ENCODE results near the gene TBL1X. TPM values are rescaled to one million over a fixed set of nuclear protein-coding genes. Genes with fewer than 3 reads are reported as not detected.

The TBL1X gene
- total RNA-seq, 5 donors from 2014 or later (not counting 1 experiment from before 2014, with no cell fraction given), result 21.0 to 50.8 (median 40.5) TPM

DNA sequence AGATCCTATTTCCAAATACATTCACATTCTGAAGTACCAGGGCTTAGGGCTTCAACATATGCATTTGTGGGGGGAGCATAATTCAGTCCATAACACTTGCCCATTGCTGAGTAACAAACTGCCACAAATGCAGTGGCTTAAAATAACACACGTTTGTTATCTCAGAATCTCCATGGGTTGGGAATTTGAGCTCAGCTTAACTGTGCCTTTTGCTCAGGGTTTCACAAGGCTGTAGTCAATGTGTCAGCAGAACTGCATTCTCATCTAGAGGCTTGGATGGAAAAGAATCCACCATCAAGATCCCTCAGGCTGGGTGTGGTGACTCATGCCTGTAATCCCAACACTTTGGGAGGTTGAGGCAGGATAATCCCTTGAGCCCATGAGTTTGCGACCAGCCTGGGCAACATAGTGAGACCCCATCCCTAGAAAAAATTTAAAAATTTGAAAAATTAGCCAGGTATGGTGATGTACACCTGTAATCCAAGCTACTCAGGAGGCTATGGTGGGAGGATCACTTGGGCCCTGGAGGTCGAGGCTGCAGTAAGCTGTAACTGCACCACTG is 25.8 kb upstream of the TBL1X start:
- no peak overlapping the region for H3K27ac Mint-ChIP-seq

GRCh38 chrX:9440116-9440844 is 24.6 kb upstream of the TBL1X start:
- Mint-ChIP-seq H3K4me3 (no peak overlapping the region), H3K27me3 (no peaks in the 10 kb centered on the region), H3K27ac (peak overlapping the region; percentile 30 to 55), H3K9me3 (no peaks in the 10 kb centered on the region), H3K36me3 (no peaks in the 10 kb centered on the region), H3K4me1 (peaks cover 6 to 9% (median 9%) of the 10 kb centered on the region in 3 donors)
- H3K4me1 ChIP-seq (ENCODE audit: control insufficient read depth in 1 of 2, extremely low read depth in 1 of 2, insufficient read depth in 2 of 2, low read length in 2 of 2), result no peaks in the 10 kb centered on the region
- H3K36me3 ChIP-seq (ENCODE audit: control insufficient read depth in 2 of 2, extremely low read depth in 1 of 2, insufficient read depth in 1 of 2, low read length in 1 of 2), result no peaks in the 10 kb centered on the region
- H3K27ac ChIP-seq (ENCODE audit: low read length), result no peak overlapping the region
- ATAC-seq (replicated peaks in 1 of 4) (no peak), DNase-seq (no peak)
- H3K4me3 ChIP-seq (ENCODE audit: control insufficient read depth in 1 of 2, extremely low read depth in 1 of 2, low read length in 1 of 2), result no peak overlapping the region
- no peaks in the 10 kb centered on the region for H3K27me3 ChIP-seq (replicated peaks in 1 of 2; ENCODE audit: control insufficient read depth in 2 of 2, extremely low read depth in 1 of 2, insufficient read depth in 2 of 2, low read length in 1 of 2)
- no peaks in the 10 kb centered on the region for H3K9me3 ChIP-seq
- ChIA-PET CTCF (interaction anchor here (0.6 to 0.7 kb wide), 2 partner anchors 653 to 699 kb away, joined by 3 to 10 read pairs; no protein-coding TSS in a partner anchor), POLR2A (interaction anchor here in 1 of 2 donors (0.6 kb wide), 1 partner anchor 10 kb away, joined by 3 read pairs; no protein-coding TSS in a partner anchor)
- no CpG with 5 or more reads among the region's 3 CpGs for WGBS (ENCODE audit: insufficient coverage)

More for the DNA sequence above, 25.8 kb upstream of the TBL1X start:
- Histone ChIP-seq H3K27me3 (replicated peaks in 1 of 2; ENCODE audit: control insufficient read depth in 2 of 2, extremely low read depth in 1 of 2, insufficient read depth in 2 of 2, low read length in 1 of 2) (no peaks in the 10 kb centered on the region), H3K27ac (ENCODE audit: low read length) (no peak overlapping the region), H3K36me3 (ENCODE audit: control insufficient read depth in 2 of 2, extremely low read depth in 1 of 2, insufficient read depth in 1 of 2, low read length in 1 of 2) (no peaks in the 10 kb centered on the region), H3K4me3 (ENCODE audit: control insufficient read depth in 1 of 2, extremely low read depth in 1 of 2, low read length in 1 of 2) (no peak overlapping the region), H3K9me3 (no peaks in the 10 kb centered on the region), H3K4me1 (ENCODE audit: control insufficient read depth in 1 of 2, extremely low read depth in 1 of 2, insufficient read depth in 2 of 2, low read length in 2 of 2) (no peaks in the 10 kb centered on the region)
- ATAC-seq (replicated peaks in 1 of 4), result no peak
- WGBS (ENCODE audit: insufficient coverage), result no CpG with 5 or more reads among the region's 3 CpGs
- peaks cover 4 to 9% (median 9%) of the 10 kb centered on the region in 3 donors for H3K4me1 Mint-ChIP-seq
- no peak for DNase-seq
- no peaks in the 10 kb centered on the region for H3K27me3 Mint-ChIP-seq
- ChIA-PET CTCF (no interaction called here), POLR2A (no interaction called here)
- no peak overlapping the region for H3K4me3 Mint-ChIP-seq
- no peaks in the 10 kb centered on the region for H3K36me3 Mint-ChIP-seq
- no peaks in the 10 kb centered on the region for H3K9me3 Mint-ChIP-seq

DNA sequence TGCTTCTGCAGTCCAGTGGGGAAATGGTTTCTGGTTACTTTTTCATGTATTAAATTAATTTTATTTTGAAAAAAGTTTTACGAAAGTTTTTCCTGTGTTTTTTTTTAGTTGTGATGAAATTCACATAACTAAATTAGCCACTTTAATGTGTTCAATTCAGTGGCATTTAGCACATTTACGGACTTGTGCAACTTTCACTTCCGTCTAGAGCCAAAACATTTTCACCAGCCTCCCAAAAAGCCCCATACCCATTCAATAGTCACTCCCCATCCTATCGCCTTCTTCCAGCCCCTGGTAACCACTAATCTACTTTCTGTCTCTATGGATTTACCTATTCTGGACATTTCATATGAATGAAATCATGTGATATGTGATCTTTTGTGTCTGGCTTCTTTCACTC is 22.8 kb upstream of the TBL1X start:
- ATAC-seq (replicated peaks in 1 of 4), result no peak
- no peak overlapping the region for H3K27ac ChIP-seq (ENCODE audit: low read length)
- no CpG with 5 or more reads among the region's 4 CpGs for WGBS (ENCODE audit: insufficient coverage)
- Mint-ChIP-seq H3K27ac (no peak overlapping the region), H3K4me1 (peaks cover 6 to 9% (median 9%) of the 10 kb centered on the region in 3 donors), H3K36me3 (no peaks in the 10 kb centered on the region), H3K9me3 (no peaks in the 10 kb centered on the region), H3K4me3 (no peak overlapping the region), H3K27me3 (no peaks in the 10 kb centered on the region)
- no peaks in the 10 kb centered on the region for H3K36me3 ChIP-seq (ENCODE audit: control insufficient read depth in 2 of 2, extremely low read depth in 1 of 2, insufficient read depth in 1 of 2, low read length in 1 of 2)
- no peak overlapping the region for H3K4me3 ChIP-seq (ENCODE audit: control insufficient read depth in 1 of 2, extremely low read depth in 1 of 2, low read length in 1 of 2)
- no peaks in the 10 kb centered on the region for H3K9me3 ChIP-seq
- no peak for DNase-seq
- no peaks in the 10 kb centered on the region for H3K27me3 ChIP-seq (replicated peaks in 1 of 2; ENCODE audit: control insufficient read depth in 2 of 2, extremely low read depth in 1 of 2, insufficient read depth in 2 of 2, low read length in 1 of 2)
- POLR2A ChIA-PET, result no interaction called here
- CTCF ChIA-PET, result no interaction called here
- H3K4me1 ChIP-seq (ENCODE audit: control insufficient read depth in 1 of 2, extremely low read depth in 1 of 2, insufficient read depth in 2 of 2, low read length in 2 of 2), result no peaks in the 10 kb centered on the region

- no peaks in the 10 kb centered on the region for H3K27me3 Mint-ChIP-seq
- peaks cover 6 to 9% (median 9%) of the 10 kb centered on the region in 3 donors for H3K4me1 Mint-ChIP-seq
- no peaks in the 10 kb centered on the region for H3K36me3 ChIP-seq (ENCODE audit: control insufficient read depth in 2 of 2, extremely low read depth in 1 of 2, insufficient read depth in 1 of 2, low read length in 1 of 2)
- ChIA-PET CTCF (no interaction called here), POLR2A (no interaction called here)
- no peaks in the 10 kb centered on the region for H3K4me1 ChIP-seq (ENCODE audit: control insufficient read depth in 1 of 2, extremely low read depth in 1 of 2, insufficient read depth in 2 of 2, low read length in 2 of 2)
- ATAC-seq (replicated peaks in 1 of 4) (no peak), DNase-seq (no peak)
- H3K27ac ChIP-seq (ENCODE audit: low read length), result no peak overlapping the region
- H3K27ac Mint-ChIP-seq, result no peak overlapping the region
- H3K4me3 Mint-ChIP-seq, result no peak overlapping the region
- no peaks in the 10 kb centered on the region for H3K9me3 ChIP-seq
- H3K36me3 Mint-ChIP-seq, result no peaks in the 10 kb centered on the region
- peak overlapping the region in 1 of 2 donors; percentile 24 for H3K4me3 ChIP-seq (ENCODE audit: control insufficient read depth in 1 of 2, extremely low read depth in 1 of 2, low read length in 1 of 2)
- H3K9me3 Mint-ChIP-seq, result no peaks in the 10 kb centered on the region
- no CpG with 5 or more reads among the region's 20 CpGs for WGBS (ENCODE audit: insufficient coverage)
- no peaks in the 10 kb centered on the region for H3K27me3 ChIP-seq (replicated peaks in 1 of 2; ENCODE audit: control insufficient read depth in 2 of 2, extremely low read depth in 1 of 2, insufficient read depth in 2 of 2, low read length in 1 of 2)
Observed at GRCh38 chrX:9443327-9443726, 21.5 kb upstream of the TBL1X start.

DNA sequence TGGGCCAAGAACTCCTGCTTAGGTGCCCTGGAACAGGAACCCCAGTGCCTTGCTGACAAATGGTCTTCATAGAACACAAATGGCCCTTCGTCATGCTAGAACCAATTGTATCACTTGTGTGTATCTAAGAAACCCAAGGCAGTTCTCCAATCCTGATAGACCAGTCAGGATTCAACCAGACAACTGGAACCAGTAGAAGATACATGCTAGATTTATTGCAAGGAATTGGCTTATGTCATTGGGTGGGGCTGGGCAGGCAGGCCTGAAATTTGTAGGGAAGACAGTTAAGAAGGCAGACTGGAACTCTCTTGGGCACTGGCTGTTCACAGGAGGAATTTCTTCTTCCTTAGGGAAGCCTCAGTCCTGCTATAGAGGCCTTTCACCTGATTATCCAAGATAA is 17.0 kb upstream of the TBL1X start:
- no peaks in the 10 kb centered on the region for H3K4me1 ChIP-seq (ENCODE audit: control insufficient read depth in 1 of 2, extremely low read depth in 1 of 2, insufficient read depth in 2 of 2, low read length in 2 of 2)
- H3K27ac ChIP-seq (ENCODE audit: low read length), result no peak overlapping the region
- POLR2A ChIA-PET, result no interaction called here
- Mint-ChIP-seq H3K27me3 (no peaks in the 10 kb centered on the region), H3K4me1 (peaks cover 0 to 2% (median 0%) of the 10 kb centered on the region in 3 donors), H3K27ac (no peak overlapping the region), H3K36me3 (no peaks in the 10 kb centered on the region), H3K4me3 (no peak overlapping the region), H3K9me3 (no peaks in the 10 kb centered on the region)
- no peak overlapping the region for H3K4me3 ChIP-seq (ENCODE audit: control insufficient read depth in 1 of 2, extremely low read depth in 1 of 2, low read length in 1 of 2)
- no peaks in the 10 kb centered on the region for H3K9me3 ChIP-seq
- WGBS (ENCODE audit: insufficient coverage), result no CpG with 5 or more reads among the region's 1 CpG
- no peak for ATAC-seq (replicated peaks in 1 of 4)
- no peaks in the 10 kb centered on the region for H3K36me3 ChIP-seq (ENCODE audit: control insufficient read depth in 2 of 2, extremely low read depth in 1 of 2, insufficient read depth in 1 of 2, low read length in 1 of 2)
- CTCF ChIA-PET, result no interaction called here
- no peak for DNase-seq
- no peaks in the 10 kb centered on the region for H3K27me3 ChIP-seq (replicated peaks in 1 of 2; ENCODE audit: control insufficient read depth in 2 of 2, extremely low read depth in 1 of 2, insufficient read depth in 2 of 2, low read length in 1 of 2)

DNA sequence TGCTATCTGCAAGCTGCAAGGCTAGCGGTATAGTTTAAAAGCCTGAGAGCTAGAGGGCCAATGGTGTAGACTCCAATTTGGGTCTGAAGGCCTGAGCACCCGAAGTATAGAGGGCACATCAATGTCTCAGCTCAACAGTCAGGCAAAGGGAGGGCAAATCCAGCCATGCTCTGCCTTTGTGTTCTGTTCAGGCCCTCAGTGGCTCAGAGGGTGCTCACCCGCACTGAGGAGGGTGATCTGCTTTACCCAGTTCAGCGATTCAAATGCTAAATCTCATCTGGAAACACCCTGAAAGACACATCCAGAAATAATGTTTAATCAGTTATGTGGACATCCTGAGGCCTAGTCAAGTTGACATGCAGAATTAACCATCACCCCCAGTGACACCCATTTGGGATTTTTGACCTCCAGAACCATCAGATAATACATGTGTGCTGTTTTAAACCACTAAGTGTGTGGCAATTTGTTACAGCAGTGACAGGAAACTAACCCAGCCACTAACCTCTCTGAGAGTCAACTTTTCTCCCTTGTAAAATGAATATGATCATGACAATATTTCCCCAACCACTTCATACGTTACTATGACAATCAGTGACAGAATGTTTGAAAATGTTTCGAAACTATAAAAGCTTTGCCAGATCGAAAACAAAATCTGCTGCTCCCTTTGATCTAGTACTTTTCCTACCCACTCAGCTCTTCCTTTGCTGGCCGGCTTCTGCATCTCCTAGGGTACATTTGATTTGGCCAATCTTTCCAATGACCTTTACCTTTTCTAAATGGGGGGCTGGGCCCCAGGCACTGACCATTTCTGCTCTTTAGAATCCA is 8.4 kb upstream of the TBL1X start:
- Mint-ChIP-seq H3K36me3 (no peaks in the 10 kb centered on the region), H3K9me3 (no peaks in the 10 kb centered on the region), H3K4me1 (peaks cover 21 to 44% (median 40%) of the 10 kb centered on the region in 3 donors), H3K27ac (peak overlapping the region; percentile 87 to 98), H3K4me3 (peak overlapping the region; percentile 49 to 62 (median 58)), H3K27me3 (no peaks in the 10 kb centered on the region)
- H3K4me3 ChIP-seq (ENCODE audit: control insufficient read depth in 1 of 2, extremely low read depth in 1 of 2, low read length in 1 of 2), result no peak overlapping the region
- no peaks in the 10 kb centered on the region for H3K27me3 ChIP-seq (replicated peaks in 1 of 2; ENCODE audit: control insufficient read depth in 2 of 2, extremely low read depth in 1 of 2, insufficient read depth in 2 of 2, low read length in 1 of 2)
- ChIA-PET POLR2A (interaction anchor here (0.6 to 1.1 kb wide), 3 partner anchors 11 to 464 kb away, joined by 3 to 5 read pairs (median 3); no protein-coding TSS in a partner anchor), CTCF (interaction anchor here (0.7 to 1.5 kb wide), 3 partner anchors 116 to 638 kb away, joined by 3 to 7 read pairs (median 4); no protein-coding TSS in a partner anchor)
- no peaks in the 10 kb centered on the region for H3K36me3 ChIP-seq (ENCODE audit: control insufficient read depth in 2 of 2, extremely low read depth in 1 of 2, insufficient read depth in 1 of 2, low read length in 1 of 2)
- 28% methylated on average over 3 of the region's 8 CpGs for WGBS (ENCODE audit: insufficient coverage)
- ATAC-seq (replicated peaks in 1 of 4) (peak; percentile 89 to 93 (median 92)), DNase-seq (peak in 23 of 35 experiments; percentile 3 to 77 (median 28))
- peak overlapping the region; percentile 86 for H3K27ac ChIP-seq (ENCODE audit: low read length)
- peaks cover 6 to 29% of the 10 kb centered on the region in 2 experiments for H3K4me1 ChIP-seq (ENCODE audit: control insufficient read depth in 1 of 2, extremely low read depth in 1 of 2, insufficient read depth in 2 of 2, low read length in 2 of 2)
- no peaks in the 10 kb centered on the region for H3K9me3 ChIP-seq

Data from T-cell (primary cell).